A549 (cell line): Measurements from ENCODE around the gene ALX3. TPM values are rescaled to one million over a fixed set of nuclear protein-coding genes. Genes with fewer than 3 reads are reported as not detected.

Experiments used
- ATAC-seq, 2 experiments: fragments of 200-7000 bp in 1 of 2; fragments of >200 bp in 1 of 2; cut with Nextera tagmentation in 1 of 2; cut with Tn5 transposase in 1 of 2; 3 replicates each; pipeline versions ENCODE4 v1.8.0 to v1.9.1; 2018 to 2020; ENCODE audit warnings: mild to moderate bottlenecking in 1 of 2, moderate library complexity in 1 of 2
- CTCF ChIA-PET: fragments of 300-600 bp; sonication (Branson Sonifier 250); formaldehyde crosslinking; extraction: SDS; loops from one replicate; lab custom pipeline; 2021; ENCODE audit warnings: antibody characterized with exemption, inconsistent platforms; lab: Yijun Ruan, JAX
- POLR2A ChIA-PET: fragments of 350-600 bp; formaldehyde crosslinking; extraction: SDS; loops from one replicate; lab custom pipeline; 2021; ENCODE audit warnings: antibody characterized with exemption, inconsistent platforms; lab: Yijun Ruan, JAX
- DNase-seq, 2 experiments: peaks; one replicate each; pipeline versions ENCODE4 v3.0.0 to v3.0.0-alpha.2; 2011 to 2016; ENCODE audit warnings: low read depth in 1 of 2, low spot score in 1 of 2
- FAIRE-seq: peaks from 2 replicates; lab custom pipeline; 2011; peaks lifted over from hg19 to GRCh38; lab: Jason Lieb, UNC
- H3K27ac ChIP-seq, 2 experiments: fragments of >200 bp; sonication (Bioruptor Twin); formaldehyde crosslinking; 3 replicates each; pipeline ENCODE4 v1.5.1; 2016 to 2017
- H3K4me1 ChIP-seq: fragments of >200 bp; sonication (Bioruptor Twin); formaldehyde crosslinking; 3 replicates; pipeline ENCODE4 v1.6.1; 2016
- H3K4me2 ChIP-seq: fragments of >200 bp; sonication (Bioruptor Twin); formaldehyde crosslinking; 3 replicates; pipeline ENCODE4 v1.6.1; 2016
- H3K4me3 ChIP-seq: fragments of >200 bp; sonication (Bioruptor Twin); formaldehyde crosslinking; 3 replicates; pipeline ENCODE4 v1.5.1; 2016
- H3K9me3 ChIP-seq: fragments of >200 bp; sonication (Bioruptor Twin); formaldehyde crosslinking; 3 replicates; pipeline ENCODE4 v1.6.1; 2016
- BCL3 ChIP-seq: fragments of >200 bp; sonication (Bioruptor Twin); formaldehyde crosslinking; IDR thresholded peaks from 3 replicates; pipeline ENCODE4 v1.6.1; 2016
- CEBPB ChIP-seq, 2 experiments: fragments of >200 bp in 1 of 2; sonication (Bioruptor Twin) in 1 of 2; formaldehyde crosslinking in 1 of 2; IDR thresholded peaks; 2 replicates each; pipeline ENCODE4 v1.6.1; 2012 to 2016
- CHD4 ChIP-seq: fragments of 200-600 bp; sonication (generic); IDR thresholded peaks from 2 replicates; pipeline ENCODE4 v1.6.1; 2016; ENCODE audit warnings: antibody characterized with exemption, mild to moderate bottlenecking, borderline replicate concordance
- EHF ChIP-seq: fragments of 250-450 bp; sonication (Bioruptor Pico); IDR thresholded peaks from 2 replicates; pipeline ENCODE4 v1.5.0; 2020; ENCODE audit warnings: mild to moderate bottlenecking
- EHMT2 ChIP-seq: fragments of 200-600 bp; sonication (generic); IDR thresholded peaks from 2 replicates; pipeline ENCODE4 v1.6.1; 2016; ENCODE audit warnings: antibody characterized with exemption, low read depth, mild to moderate bottlenecking, moderate library complexity
- ESRRA ChIP-seq: fragments of 150-350 bp; IDR thresholded peaks from 2 replicates; pipeline ENCODE4 v1.6.1; 2014; ENCODE audit warnings: mild to moderate bottlenecking, low read length, borderline replicate concordance
- FOSB ChIP-seq: fragments of 250-450 bp; sonication (Bioruptor Pico); IDR thresholded peaks from 2 replicates; pipeline ENCODE4 v1.5.0; 2020; ENCODE audit warnings: mild to moderate bottlenecking, moderate library complexity
- HDAC2 ChIP-seq: fragments of 200-600 bp; sonication (generic); IDR thresholded peaks from 2 replicates; pipeline ENCODE4 v1.6.1; 2016
- HOXA7 ChIP-seq: fragments of 250-450 bp; sonication (Bioruptor Pico); IDR thresholded peaks from 2 replicates; pipeline ENCODE4 v1.5.0; 2020; ENCODE audit warnings: mild to moderate bottlenecking, moderate library complexity
- HOXB5 ChIP-seq: fragments of 250-450 bp; sonication (Bioruptor Pico); IDR thresholded peaks from 2 replicates; pipeline ENCODE4 v1.5.0; 2020; ENCODE audit warnings: mild to moderate bottlenecking, moderate library complexity
- JUNB ChIP-seq: fragments of >200 bp; sonication (Bioruptor Twin); formaldehyde crosslinking; IDR thresholded peaks from 2 replicates; pipeline ENCODE4 v1.6.1; 2016
- KDM1A ChIP-seq: fragments of 200-600 bp; sonication (generic); IDR thresholded peaks from 2 replicates; pipeline ENCODE4 v1.6.1; 2016; ENCODE audit warnings: low read depth, mild to moderate bottlenecking
- MAFK ChIP-seq: fragments of 450-650 bp; IDR thresholded peaks from 2 replicates; pipeline ENCODE4 v1.6.1; 2014; ENCODE audit not compliant: partially characterized antibody
- MAX ChIP-seq: IDR thresholded peaks from 2 replicates; pipeline ENCODE4 v1.6.1; 2012
- MAZ ChIP-seq: fragments of 150-350 bp; IDR thresholded peaks from 2 replicates; pipeline ENCODE4 v1.6.1; 2014; ENCODE audit warnings: antibody characterized with exemption, low read depth, low read length, borderline replicate concordance
- MYC ChIP-seq: IDR thresholded peaks from 2 replicates; pipeline ENCODE4 v1.6.1; 2012; ENCODE audit warnings: mild to moderate bottlenecking, inconsistent platforms, low read length, improper control_type of control experiment, borderline replicate concordance
- RARB ChIP-seq: fragments of 250-450 bp; sonication (Bioruptor Pico); IDR thresholded peaks from 2 replicates; pipeline ENCODE4 v1.8.0; 2021; ENCODE audit warnings: mild to moderate bottlenecking, moderate library complexity
- REST ChIP-seq: fragments of 200-600 bp; sonication (generic); IDR thresholded peaks from 2 replicates; pipeline ENCODE4 v1.6.1; 2016; ENCODE audit warnings: antibody characterized with exemption, mild to moderate bottlenecking, moderate library complexity
- SREBF2 ChIP-seq: fragments of 450-650 bp; IDR thresholded peaks from 2 replicates; pipeline ENCODE4 v1.6.1; 2014; ENCODE audit warnings: mild to moderate bottlenecking, moderate library complexity
- TP53 ChIP-seq: fragments of 250-450 bp; sonication (Bioruptor Pico); IDR thresholded peaks from 2 replicates; pipeline ENCODE4 v1.5.0; 2021; ENCODE audit warnings: mild to moderate bottlenecking, moderate library complexity
- USF2 ChIP-seq: fragments of 450-650 bp; IDR thresholded peaks from 2 replicates; pipeline ENCODE4 v1.6.1; 2014; ENCODE audit warnings: antibody characterized with exemption
- WGBS: methylation state at CpG from one replicate; pipeline ENCODE4 v1.1.6; 2017; ENCODE audit errors: missing lambda C conversion rate; 5-methylcytosine and 5-hydroxymethylcytosine counted together
- polyA plus RNA-seq, 4 experiments: library from polyadenylated mRNA; depleted of rRNA in 3 of 4; stranded (reverse); fragments of >200 nt; fragmentation: RNase III in 1 of 4; extraction: RNeasy Plus Mini Kit Qiagen cat#74134 plus additional on column Dnase treatment in 1 of 4; gene quantifications; 2 replicates in 3 of 4; 3 replicates in 1 of 4; pipeline ENCODE4 v1.2.3, GENCODE V29; 2011 to 2017
- TF ChIP-seq, protein P1 (sequence below): fragments of 250-450 bp; sonication (Bioruptor Pico); IDR thresholded peaks from 2 replicates; pipeline ENCODE4 v1.5.0; 2021; ENCODE audit warnings: mild to moderate bottlenecking, moderate library complexity, borderline replicate concordance
- TF ChIP-seq, protein P2 (sequence below): IDR thresholded peaks from 2 replicates; pipeline ENCODE4 v1.6.1; 2012; ENCODE audit warnings: low read depth, borderline replicate concordance
- TF ChIP-seq, protein P3 (sequence below): fragments of 250-450 bp; sonication (Bioruptor Pico); IDR thresholded peaks from 2 replicates; pipeline ENCODE4 v1.5.0; 2020; ENCODE audit warnings: low read depth, mild to moderate bottlenecking, moderate library complexity
- TF ChIP-seq, protein P4 (sequence below): fragments of 150-350 bp; IDR thresholded peaks from 2 replicates; pipeline ENCODE4 v1.6.1; 2014; ENCODE audit warnings: low read depth, mild to moderate bottlenecking, low read length

The ALX3 gene
- polyA plus RNA-seq, 2 of the 4 experiments (the other 2 are of a cell fraction), result not detected

GRCh38 chr1:110061341-110061740 is 9.1 kb downstream of the ALX3 start:
- WGBS, result 95% methylated on average over 10 of the region's 10 CpGs
- Histone ChIP-seq H3K4me2 (no peak overlapping the region), H3K4me1 (no peaks in the 10 kb centered on the region), H3K4me3 (no peak overlapping the region), H3K9me3 (no peaks in the 10 kb centered on the region), H3K27ac (no peak overlapping the region)
- ATAC-seq, result no peak
- no peak for TF ChIP-seq ESRRA
- TF ChIP-seq EHMT2, result no peak
- TF ChIP-seq MYC, result no peak
- no peak for TF ChIP-seq REST
- TF ChIP-seq EHF (CRISPR knock-in tag), result no peak
- TF ChIP-seq TP53, result no peak
- no peak for TF ChIP-seq MAZ
- no peak for TF ChIP-seq FOSB (CRISPR knock-in tag)
- no peak for TF ChIP-seq RARB (CRISPR knock-in tag)
- TF ChIP-seq, protein P1, sequence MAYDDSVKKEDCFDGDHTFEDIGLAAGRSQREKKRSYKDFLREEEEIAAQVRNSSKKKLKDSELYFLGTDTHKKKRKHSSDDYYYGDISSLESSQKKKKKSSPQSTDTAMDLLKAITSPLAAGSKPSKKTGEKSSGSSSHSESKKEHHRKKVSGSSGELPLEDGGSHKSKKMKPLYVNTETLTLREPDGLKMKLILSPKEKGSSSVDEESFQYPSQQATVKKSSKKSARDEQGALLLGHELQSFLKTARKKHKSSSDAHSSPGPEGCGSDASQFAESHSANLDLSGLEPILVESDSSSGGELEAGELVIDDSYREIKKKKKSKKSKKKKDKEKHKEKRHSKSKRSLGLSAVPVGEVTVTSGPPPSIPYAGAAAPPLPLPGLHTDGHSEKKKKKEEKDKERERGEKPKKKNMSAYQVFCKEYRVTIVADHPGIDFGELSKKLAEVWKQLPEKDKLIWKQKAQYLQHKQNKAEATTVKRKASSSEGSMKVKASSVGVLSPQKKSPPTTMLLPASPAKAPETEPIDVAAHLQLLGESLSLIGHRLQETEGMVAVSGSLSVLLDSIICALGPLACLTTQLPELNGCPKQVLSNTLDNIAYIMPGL, result no peak
- TF ChIP-seq HOXB5 (CRISPR knock-in tag), result no peak
- no peak for TF ChIP-seq SREBF2
- TF ChIP-seq HDAC2, result no peak
- TF ChIP-seq KDM1A, result no peak
- no peak for TF ChIP-seq CEBPB (IDR thresholded peaks at IDR 0.05)
- POLR2A ChIA-PET, result no interaction called here
- FAIRE-seq, result no peak
- no peak for DNase-seq
- CTCF ChIA-PET, result interaction anchor here (1.0 to 10.3 kb wide), 6 partner anchors 11 to 141 kb away, joined by 3 to 130 read pairs (median 5); no protein-coding TSS in a partner anchor

DNA sequence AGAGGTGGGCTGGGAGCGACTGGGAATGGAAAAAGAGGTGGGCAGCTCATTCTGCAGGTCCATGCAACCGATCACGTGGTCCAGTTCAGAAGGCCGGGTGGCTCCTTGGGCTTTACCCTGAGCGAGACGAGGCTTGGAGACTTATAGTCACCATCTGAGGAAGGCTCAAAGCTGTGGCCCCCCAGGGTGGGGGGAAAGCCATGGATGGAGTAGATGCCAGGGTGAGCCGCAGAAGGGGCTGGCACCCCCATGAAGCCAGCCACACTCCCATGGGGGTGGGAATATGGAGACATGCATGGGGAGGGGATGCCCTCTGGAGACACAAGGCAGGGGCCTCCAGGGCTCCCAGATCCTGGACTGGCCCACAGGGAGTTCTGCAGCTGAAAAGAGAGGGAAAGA is 9.8 kb downstream of the ALX3 start:
- CTCF ChIA-PET, result interaction anchor here (0.7 to 10.3 kb wide), 18 partner anchors 8 to 433 kb away, joined by 3 to 130 read pairs (median 4); partner anchors contain the start of gene UBL4B
- H3K27ac ChIP-seq, result no peak overlapping the region
- no peaks in the 10 kb centered on the region for H3K9me3 ChIP-seq
- H3K4me1 ChIP-seq, result no peaks in the 10 kb centered on the region
- DNase-seq, result no peak
- ATAC-seq, result no peak
- TF ChIP-seq, protein P2, sequence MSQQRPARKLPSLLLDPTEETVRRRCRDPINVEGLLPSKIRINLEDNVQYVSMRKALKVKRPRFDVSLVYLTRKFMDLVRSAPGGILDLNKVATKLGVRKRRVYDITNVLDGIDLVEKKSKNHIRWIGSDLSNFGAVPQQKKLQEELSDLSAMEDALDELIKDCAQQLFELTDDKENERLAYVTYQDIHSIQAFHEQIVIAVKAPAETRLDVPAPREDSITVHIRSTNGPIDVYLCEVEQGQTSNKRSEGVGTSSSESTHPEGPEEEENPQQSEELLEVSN, result no peak
- TF ChIP-seq MYC (no peak), HOXA7 (CRISPR knock-in tag) (no peak), CHD4 (no peak), SREBF2 (no peak), BCL3 (no peak), MAX (no peak), JUNB (no peak), USF2 (no peak), MAFK (no peak)
- TF ChIP-seq, protein P3, sequence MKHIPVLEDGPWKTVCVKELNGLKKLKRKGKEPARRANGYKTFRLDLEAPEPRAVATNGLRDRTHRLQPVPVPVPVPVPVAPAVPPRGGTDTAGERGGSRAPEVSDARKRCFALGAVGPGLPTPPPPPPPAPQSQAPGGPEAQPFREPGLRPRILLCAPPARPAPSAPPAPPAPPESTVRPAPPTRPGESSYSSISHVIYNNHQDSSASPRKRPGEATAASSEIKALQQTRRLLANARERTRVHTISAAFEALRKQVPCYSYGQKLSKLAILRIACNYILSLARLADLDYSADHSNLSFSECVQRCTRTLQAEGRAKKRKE (CRISPR knock-in tag), result no peak
- TF ChIP-seq, protein P4, sequence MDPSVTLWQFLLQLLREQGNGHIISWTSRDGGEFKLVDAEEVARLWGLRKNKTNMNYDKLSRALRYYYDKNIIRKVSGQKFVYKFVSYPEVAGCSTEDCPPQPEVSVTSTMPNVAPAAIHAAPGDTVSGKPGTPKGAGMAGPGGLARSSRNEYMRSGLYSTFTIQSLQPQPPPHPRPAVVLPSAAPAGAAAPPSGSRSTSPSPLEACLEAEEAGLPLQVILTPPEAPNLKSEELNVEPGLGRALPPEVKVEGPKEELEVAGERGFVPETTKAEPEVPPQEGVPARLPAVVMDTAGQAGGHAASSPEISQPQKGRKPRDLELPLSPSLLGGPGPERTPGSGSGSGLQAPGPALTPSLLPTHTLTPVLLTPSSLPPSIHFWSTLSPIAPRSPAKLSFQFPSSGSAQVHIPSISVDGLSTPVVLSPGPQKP, result no peak
- H3K4me2 ChIP-seq, result no peak overlapping the region
- FAIRE-seq, result no peak
- POLR2A ChIA-PET, result no interaction called here
- 92% methylated on average over 6 of the region's 7 CpGs for WGBS
- no peak overlapping the region for H3K4me3 ChIP-seq
